AG04450 (cell line): Measurements from ENCODE around the gene OGA. TPM values are rescaled to one million over a fixed set of nuclear protein-coding genes. Genes with fewer than 3 reads are reported as not detected.
"Not testable (repeated sequence)": the region's sequence is repeated elsewhere in the genome, so short reads cannot be mapped to it uniquely, and the experiment has no call there.

Experiments
- CTCF ChIA-PET: fragments of 300-600, 350-600 bp; formaldehyde crosslinking; extraction: SDS; loops from one replicate; lab custom pipeline; 2022; ENCODE audit warnings: antibody characterized with exemption, inconsistent platforms; lab: Charles Lee
- POLR2A ChIA-PET: fragments of 350-600 bp; formaldehyde crosslinking; extraction: SDS; loops from one replicate; lab custom pipeline; 2021; ENCODE audit warnings: antibody characterized with exemption, inconsistent platforms; lab: Yijun Ruan, JAX
- DNase-seq: peaks from one replicate; pipeline ENCODE4 v3.0.0-alpha.2; 2011; ENCODE audit warnings: low read depth, low spot score
- H3K27ac ChIP-seq: one replicate; pipeline ENCODE4 v1.5.1; 2012; ENCODE audit warnings: low read depth, low read length, control low read depth
- H3K27me3 ChIP-seq: one replicate; pipeline ENCODE4 v1.6.0; 2012; ENCODE audit warnings: low read length; ENCODE audit not compliant: control insufficient read depth, insufficient read depth
- H3K4me3 ChIP-seq: 2 replicates; pipeline ENCODE4 v1.5.1; 2011; ENCODE audit warnings: mild to moderate bottlenecking, low read depth, low read length, control low read depth
- H3K9me3 ChIP-seq: 2 replicates; pipeline ENCODE4 v1.5.1; 2012; ENCODE audit warnings: low read length; ENCODE audit not compliant: control insufficient read depth, insufficient read depth
- CTCF ChIP-seq: IDR thresholded peaks from 2 replicates; pipeline ENCODE4 v1.5.1; 2011; ENCODE audit warnings: low read depth, low read length, control low read depth, inconsistent platforms
- polyA plus RNA-seq: library from polyadenylated mRNA; depleted of rRNA; stranded (reverse); fragments of >200 nt; gene quantifications from 2 replicates; pipeline ENCODE4 v1.2.3, GENCODE V29; 2011

The OGA gene
- polyA plus RNA-seq, 1 experiment: 82.6 TPM

- POLR2A ChIA-PET: interaction anchor here (1.3 kb wide), 1 partner anchor 14 kb away, joined by 4 read pairs; the partner anchor contains the start of gene NPM3
- no peak for TF ChIP-seq CTCF
- no peak for DNase-seq
- CTCF ChIA-PET: interaction anchor here (0.6 to 7.2 kb wide), 5 partner anchors 14 to 571 kb away, joined by 3 to 55 read pairs (median 3); partner anchors contain the start of gene NPM3
- no peak overlapping the region for H3K4me3 ChIP-seq
- H3K27ac ChIP-seq: no peak overlapping the region
- H3K27me3 ChIP-seq: no peaks in the 10 kb centered on the region
- no peaks in the 10 kb centered on the region for H3K9me3 ChIP-seq
Observed at GRCh38 chr10:101797403-101798059, 20.7 kb downstream of the OGA start.

- Histone ChIP-seq H3K27ac (no peak overlapping the region), H3K4me3 (no peak overlapping the region), H3K9me3 (no peaks in the 10 kb centered on the region), H3K27me3 (no peaks in the 10 kb centered on the region)
- ChIA-PET CTCF (interaction anchor here (7.2 kb wide), 1 partner anchor 10 kb away, joined by 55 read pairs; the partner anchor contains the start of gene NPM3), POLR2A (interaction anchor here (0.6 kb wide), 1 partner anchor 11 kb away, joined by 5 read pairs; no protein-coding TSS in a partner anchor)
- no peak for DNase-seq
- no peak for TF ChIP-seq CTCF
Observed at GRCh38 chr10:101793526-101793925, 24.7 kb downstream of the OGA start.

- Histone ChIP-seq H3K27ac (no peak overlapping the region), H3K9me3 (no peaks in the 10 kb centered on the region), H3K4me3 (no peak overlapping the region), H3K27me3 (no peaks in the 10 kb centered on the region)
- CTCF ChIA-PET: interaction anchor here (1.6 kb wide), 1 partner anchor 8 kb away, joined by 7 read pairs; no protein-coding TSS in a partner anchor
- POLR2A ChIA-PET: no interaction called here
- no peak for DNase-seq
- no peak for TF ChIP-seq CTCF
Observed at GRCh38 chr10:101789686-101790085, 28.6 kb downstream of the OGA start.

DNA sequence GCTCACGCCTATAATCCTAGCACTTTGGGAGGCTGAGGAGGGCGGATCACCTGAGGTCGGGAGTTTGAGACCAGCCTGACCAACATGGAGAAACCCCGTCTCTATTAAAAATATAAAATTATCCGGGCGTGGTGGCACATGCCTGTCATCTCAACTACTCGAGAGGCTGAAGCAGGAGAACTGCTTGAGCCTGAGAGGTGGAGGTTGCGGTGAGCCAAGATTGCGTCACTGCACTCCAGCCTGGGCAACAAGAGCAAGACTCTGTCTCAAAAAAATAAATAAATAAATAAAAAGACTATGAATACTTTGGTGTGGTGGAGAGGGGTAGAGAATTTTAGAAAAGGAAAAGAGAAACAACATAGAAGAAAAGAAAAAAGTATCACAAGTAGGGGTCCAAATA lies 29.0 kb downstream of the OGA start:
- H3K27me3 ChIP-seq, H3K9me3 ChIP-seq, H3K4me3 ChIP-seq, H3K27ac ChIP-seq, DNase-seq, POLR2A ChIA-PET: not testable (repeated sequence)
- CTCF ChIA-PET: interaction anchor here (1.6 kb wide), 1 partner anchor 8 kb away, joined by 7 read pairs; no protein-coding TSS in a partner anchor

GRCh38 chr10:101785801-101786200 lies 32.4 kb downstream of the OGA start:
- ChIA-PET POLR2A (no interaction called here), CTCF (interaction anchor here (0.6 to 6.1 kb wide), 2 partner anchors 9 to 345 kb away, joined by 3 to 55 read pairs; no protein-coding TSS in a partner anchor)
- Histone ChIP-seq H3K27ac (no peak overlapping the region), H3K27me3 (no peaks in the 10 kb centered on the region), H3K9me3 (no peaks in the 10 kb centered on the region; the same call in 1 of the 2 replicates), H3K4me3 (no peak overlapping the region)
- no peak for DNase-seq
- TF ChIP-seq CTCF: no peak
